ENCODE results near the gene HERC5.
"Not testable (repeated sequence)": the region's sequence is repeated elsewhere in the genome, so short reads cannot be mapped to it uniquely, and the experiment has no call there.

HERC5 gene

GRCh38 chr4:88448211-88448765 lies 8.6 kb upstream of the HERC5 start:
- DNase-seq, result not testable (repeated sequence)

DNA sequence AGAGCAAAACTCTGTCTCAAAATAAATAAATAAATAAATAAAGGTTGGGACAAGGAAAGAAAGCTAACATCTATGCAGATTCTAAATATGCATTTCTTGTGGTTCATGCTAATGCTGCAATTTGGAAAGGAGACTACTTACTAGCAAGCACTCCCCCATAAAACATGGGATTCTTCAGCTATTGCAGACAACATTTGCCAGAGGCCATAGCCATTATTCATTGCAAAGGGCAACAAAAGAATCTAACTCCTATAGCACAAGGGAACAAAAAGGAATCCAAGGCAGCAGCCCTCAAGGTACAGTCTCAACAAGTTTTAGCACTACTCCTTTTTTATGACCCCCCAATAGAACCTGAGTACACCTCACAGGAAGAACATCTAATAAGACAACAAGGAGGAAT lies 8.0 kb upstream of the HERC5 start:
- DNase-seq, result no peak

- DNase-seq, result no peak
Measured at GRCh38 chr4:88449290-88449689, 7.6 kb upstream of the HERC5 start.

- DNase-seq, result no peak
Measured at GRCh38 chr4:88451205-88451604, 5.7 kb upstream of the HERC5 start.

- no peak for DNase-seq
Measured at GRCh38 chr4:88452912-88453311, 4.0 kb upstream of the HERC5 start.

DNA sequence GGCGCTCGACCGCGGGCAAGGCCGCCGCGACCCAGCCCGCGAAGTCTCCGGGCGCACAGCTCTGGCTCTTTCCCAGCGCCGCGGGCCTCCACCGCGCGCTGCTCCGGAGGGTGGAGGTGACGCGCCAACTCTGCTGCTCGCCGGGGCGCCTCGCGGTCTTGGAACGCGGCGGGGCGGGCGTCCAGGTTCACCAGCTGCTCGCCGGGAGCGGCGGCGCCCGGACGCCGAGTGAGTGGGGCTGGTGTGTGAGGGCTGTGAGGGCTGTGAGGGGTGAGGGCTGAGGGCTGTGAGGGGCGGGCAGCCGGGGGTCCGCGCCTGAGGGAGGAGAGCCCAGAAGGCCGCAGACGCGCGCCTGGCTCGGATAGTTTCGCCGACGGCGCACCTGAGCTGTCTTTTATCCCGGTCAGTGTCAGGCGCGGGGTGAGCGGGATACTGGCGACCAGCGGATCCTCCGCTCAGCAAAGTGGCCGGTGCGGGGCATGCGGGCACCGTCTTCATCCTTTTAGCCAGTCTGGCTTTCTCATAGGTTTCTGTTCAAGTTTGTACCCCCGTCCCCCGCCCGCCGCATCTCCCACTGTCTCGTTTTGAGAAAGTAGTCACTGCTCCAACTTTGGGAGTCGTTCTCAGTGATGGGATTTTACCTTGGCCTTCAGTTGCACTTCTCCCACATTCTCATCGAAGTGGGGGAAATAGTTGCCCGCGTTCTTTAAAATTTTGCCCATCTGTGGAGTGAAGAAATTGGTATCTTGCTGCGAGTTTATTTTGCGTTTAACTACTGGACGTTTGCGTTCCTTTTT lies 586 bp downstream of the HERC5 start:
- DNase-seq, result peak; percentile 62

GRCh38 chr4:88458104-88458740 lies 1.3 kb downstream of the HERC5 start:
- DNase-seq, result no peak

DNA sequence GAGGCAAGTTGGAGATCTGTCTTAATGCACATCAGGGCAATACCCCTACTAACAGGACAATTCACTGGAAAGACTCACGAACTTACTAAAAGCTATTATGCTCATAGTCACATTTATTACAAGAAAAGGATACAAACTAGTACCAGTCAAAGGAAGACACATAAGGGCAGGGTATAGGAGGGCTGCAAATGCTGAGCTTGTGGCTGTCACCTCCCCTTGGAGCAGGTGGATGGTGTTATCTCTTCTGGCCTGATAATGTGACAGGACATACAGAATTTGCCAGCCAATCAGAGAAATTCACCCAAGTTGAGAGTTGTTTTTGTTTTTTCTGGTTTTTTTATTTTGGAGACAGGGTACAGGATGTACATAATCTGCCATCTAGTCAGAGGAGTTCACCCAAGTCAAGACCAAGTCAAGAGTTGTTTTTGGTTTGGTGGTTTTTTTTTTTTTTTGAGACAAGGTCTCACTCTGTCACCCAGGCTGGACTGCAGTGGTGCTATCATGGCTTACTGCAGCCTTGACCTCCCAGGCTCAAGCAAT lies 8.8 kb downstream of the HERC5 start:
- DNase-seq, result no peak

DNA sequence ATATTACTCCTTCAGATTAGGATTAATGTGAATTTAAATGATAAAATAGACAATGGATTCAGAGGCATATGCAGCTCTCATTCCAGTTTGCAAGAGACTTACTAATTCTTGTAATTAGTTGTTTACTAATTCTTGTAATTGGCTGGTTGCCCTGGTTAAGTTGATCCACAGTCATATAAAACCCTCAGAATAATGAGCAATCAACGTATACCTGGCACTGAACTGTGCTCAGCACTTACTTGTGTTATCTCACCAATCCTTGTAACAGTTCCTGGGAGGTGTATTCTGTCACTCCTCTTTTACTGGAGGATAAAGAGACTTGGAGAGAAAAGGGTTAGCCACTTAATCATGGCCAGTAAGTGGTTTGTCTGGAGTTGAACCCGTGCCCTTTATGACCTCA lies 10.5 kb downstream of the HERC5 start:
- no peak for DNase-seq

DNA sequence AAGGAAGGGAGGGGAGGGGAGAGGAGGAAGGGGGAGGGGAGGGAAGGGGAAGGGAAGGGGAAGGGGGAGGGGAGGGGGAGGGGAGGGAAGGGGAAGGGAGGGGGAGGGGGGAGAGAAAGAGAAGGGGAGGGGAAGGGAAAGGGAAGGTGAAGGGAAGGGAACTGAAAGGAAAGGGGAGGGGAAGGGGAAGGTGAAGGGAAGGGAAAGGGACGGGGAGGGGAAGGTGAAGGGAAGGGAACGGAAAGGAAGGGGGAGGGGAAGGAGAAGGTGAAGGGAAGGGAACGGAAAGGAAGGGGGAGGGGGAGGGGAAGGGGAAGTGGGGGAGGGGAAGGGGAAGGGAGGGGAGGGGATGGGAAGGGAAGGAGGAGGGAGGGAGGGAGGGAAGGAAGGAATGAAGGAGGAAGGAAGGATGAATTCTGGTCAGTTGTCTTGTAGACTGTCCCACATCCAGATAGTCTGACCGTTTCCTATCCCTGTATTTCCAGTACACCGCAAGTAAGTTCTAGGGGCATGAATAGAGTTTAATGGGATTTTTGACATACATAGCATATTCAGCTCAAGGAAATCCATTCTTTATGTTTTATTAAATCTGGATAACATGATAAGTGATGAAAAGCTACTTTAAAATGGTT lies 20.4 kb downstream of the HERC5 start:
- no peak for DNase-seq

GRCh38 chr4:88478247-88478646 lies 21.3 kb downstream of the HERC5 start:
- no peak for DNase-seq

DNA sequence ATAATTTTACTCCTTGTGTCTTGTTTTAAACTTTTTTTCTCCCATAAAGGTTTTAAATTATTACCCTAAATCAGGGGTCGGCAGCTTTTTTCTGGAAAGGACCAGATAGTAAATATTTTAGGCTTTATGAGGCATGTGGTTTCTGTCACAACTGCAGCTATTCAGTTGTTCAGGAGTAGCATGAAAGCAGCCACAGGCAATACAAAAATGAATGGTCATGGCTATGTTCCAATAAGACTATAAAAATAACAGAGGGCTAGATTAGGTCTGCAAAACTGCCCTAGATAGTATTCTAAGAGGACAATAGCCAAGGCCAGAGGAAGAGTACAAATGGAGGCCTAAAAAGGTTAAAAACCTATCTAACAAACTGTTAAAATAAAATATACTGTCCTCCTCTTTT lies 24.6 kb downstream of the HERC5 start:
- no peak for DNase-seq

- no peak for DNase-seq
Measured at GRCh38 chr4:88489100-88489761, 32.3 kb downstream of the HERC5 start.

DNA sequence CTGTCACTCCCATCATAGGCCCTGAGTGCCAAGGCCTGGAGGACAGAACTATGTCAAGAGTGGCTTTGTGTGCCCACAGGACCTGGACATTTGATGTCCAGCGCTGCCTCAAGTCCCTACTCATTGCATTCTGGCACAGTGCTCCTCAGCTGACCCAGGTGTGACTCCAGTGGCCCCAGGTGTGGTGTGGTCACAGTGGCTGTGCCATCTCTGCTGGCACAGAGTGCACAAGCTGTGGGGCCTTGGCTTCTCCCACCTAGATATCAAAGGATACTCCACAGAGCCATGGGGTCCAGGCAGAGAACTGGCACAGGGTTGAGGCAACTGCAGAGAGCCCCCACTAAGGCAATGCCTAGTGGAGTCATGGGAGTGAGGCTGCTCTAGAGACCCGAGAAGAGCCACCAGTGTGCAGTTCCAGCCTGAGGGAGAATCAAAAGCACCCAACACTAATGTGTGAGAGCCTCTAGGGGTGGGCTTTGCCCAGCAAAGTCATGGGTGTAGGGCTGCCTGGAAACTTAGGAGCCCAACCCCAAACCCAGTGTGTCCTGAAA lies 41.0 kb downstream of the HERC5 start:
- DNase-seq, result no peak

DNA sequence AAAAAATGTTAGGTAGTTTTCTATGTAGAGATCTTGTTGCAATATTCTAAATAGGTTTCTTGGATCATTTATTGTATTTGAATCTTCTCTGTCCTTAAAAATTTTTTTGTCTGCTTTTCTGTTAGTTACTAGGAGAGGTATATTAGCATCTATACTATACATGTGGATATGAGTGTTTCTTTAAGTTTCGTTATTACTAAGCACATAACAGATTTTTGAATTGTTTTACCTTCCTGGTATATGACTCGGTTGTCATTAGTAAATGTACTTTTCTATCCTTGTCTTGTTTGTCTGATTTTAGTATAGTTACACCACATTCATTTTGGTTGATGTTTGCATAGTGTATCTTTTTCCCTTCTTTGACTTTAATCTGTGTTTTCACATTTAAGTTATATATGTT lies 46.4 kb downstream of the HERC5 start:
- no peak for DNase-seq

- DNase-seq, result no peak
Measured at GRCh38 chr4:88511236-88511635, 54.3 kb downstream of the HERC5 start.

DNA sequence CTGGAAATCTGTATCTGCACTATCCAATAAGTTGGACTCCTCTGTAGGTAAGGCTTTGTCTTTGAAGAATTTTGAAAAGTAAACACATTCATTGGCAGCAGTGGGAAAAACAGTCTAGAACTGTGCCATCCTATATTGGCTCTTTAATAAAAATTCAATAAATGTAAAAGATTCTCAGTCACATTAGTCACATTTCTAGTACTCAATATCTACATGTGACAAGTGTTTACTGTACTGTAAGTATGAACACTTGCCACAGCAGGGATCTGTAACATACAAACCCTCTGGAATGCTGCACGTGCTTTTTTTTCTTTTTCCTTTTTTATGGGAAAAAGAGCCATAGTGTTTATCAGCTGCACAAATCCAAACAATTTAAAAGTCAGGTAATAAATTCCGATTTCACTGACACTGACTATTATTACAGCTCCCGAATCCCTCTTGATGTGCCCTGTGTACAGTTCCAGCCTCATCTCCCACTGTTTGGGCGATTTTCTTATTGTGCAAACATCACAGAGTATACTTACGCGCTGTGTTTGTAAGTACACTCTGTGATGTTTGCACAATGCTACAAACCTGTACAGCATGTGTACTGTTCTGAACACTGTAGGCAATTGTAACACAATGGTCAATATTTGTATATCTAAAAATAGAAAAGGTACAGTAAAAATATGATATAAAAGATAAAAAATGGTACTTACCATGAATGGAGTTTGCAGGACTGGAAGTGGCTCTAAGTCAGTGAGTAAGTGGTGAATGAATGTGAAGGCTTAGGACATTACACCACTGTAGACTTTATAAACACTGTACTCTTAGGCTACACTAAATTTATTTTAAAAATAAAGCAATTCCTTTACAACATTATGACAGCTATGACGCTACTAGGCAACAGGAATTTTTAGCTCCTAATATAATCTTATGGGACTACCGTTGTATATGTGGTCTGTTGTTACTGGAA lies 57.9 kb downstream of the HERC5 start:
- no peak for DNase-seq

- no peak for DNase-seq
Measured at GRCh38 chr4:88516746-88517145, 59.8 kb downstream of the HERC5 start.

DNA sequence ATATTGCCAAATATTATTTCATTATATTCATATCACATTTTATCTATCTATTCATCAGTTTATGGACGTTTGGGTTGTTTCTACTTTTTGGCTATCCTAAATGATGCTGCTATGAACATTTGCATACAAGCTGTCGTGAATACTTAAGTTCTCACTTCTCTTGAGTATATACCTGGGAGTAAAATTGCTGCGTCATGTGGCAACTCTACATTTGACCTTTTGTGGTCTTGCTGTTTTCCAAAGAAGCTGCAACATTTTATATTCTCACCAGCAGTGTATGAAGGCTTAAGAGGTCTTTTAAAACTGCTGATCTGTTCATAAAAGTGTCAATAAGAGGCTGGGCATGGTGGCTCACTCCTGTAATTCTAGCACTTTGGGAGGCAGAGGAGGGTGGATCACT lies 60.9 kb downstream of the HERC5 start:
- no peak for DNase-seq

DNA sequence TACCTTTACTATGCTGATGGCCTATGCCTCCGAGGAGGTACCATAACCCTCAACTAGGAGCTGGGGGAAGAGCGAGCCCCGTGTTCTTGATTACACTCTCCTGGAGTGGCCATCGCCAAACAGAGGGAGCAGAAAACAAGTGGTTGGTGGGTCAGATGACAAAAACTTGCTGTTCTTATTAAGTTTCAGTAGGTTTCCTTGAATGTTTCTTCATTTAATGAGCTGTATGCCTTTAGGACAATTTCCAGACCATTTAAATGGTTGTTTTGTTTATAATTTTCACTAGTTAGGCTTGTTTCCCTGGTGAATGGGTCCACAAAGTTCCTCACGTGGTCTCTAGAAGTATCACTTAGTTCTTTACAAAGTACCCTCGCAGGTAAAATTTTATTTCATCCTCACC lies 62.0 kb downstream of the HERC5 start:
- no peak for DNase-seq

GRCh38 chr4:88522702-88523324 lies 65.9 kb downstream of the HERC5 start:
- DNase-seq, result no peak

All from activated gamma-delta T cell (primary cell).